Activated gamma-delta T cell (primary cell): ENCODE results near the gene TMEM269.
"Not testable (repeated sequence)": the region's sequence is repeated elsewhere in the genome, so short reads cannot be mapped to it uniquely, and the experiment has no call there.

Source experiments
- DNase-seq: peaks from one replicate; lab custom pipeline; 2025; lab: John Stamatoyannopoulos, UW

Gene TMEM269

DNA sequence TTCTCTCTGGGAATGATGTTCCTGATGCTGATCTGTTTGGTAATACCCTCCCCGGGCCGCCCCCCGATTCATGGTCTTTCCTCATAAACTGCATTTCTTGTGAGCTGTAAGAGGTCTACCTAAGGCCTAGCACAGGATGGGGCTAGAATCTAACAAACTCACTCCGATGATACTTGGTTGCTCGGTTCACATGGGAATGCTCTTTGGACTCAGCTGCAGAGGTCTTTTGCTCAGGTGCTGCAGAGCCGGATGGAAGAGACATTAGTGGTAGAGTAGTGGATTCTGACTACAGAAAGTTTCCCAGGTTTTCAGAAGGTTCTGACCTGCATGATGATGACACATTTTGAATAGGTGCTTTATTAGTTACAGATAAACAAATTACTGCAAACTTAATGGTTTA lies 8.3 kb upstream of the TMEM269 start:
- no peak for DNase-seq

DNA sequence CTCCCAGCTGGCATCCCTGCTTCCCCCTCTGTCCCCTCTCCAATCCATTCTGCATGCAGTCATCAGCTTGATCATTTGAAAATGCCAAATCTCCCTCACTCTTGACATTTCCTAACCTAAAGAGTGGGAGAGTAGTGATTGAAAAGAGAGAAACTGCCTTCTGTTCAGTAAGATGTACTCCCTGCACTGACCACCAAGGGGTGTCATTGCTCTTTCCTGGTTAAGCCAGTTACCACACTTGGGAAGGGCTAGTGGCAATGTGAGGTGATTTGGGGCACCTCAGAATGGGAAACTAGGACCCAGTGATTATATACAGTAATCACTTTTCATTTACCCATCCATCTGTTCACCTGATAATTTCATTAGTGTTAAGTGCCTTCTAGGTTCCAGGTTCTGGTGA lies 6.9 kb upstream of the TMEM269 start:
- no peak for DNase-seq

DNA sequence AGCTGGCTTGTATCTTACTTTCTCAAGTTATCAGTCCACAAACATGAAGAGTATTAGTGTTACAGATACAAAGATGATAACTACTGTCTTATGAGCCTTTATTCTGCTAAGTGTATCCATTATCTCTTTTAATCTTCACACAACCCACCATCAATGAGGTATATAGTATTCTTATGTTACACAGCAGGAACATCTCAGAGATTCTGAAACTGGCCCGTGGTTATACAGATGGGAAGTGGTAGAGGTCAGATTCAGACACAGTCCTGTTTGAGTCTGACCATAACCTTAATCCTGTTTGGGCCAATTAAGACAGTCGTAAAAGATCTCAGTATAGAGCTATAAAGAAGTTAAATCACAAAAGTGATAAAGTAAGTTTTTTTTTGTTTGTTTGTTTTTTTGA lies 5.1 kb upstream of the TMEM269 start:
- no peak for DNase-seq

DNA sequence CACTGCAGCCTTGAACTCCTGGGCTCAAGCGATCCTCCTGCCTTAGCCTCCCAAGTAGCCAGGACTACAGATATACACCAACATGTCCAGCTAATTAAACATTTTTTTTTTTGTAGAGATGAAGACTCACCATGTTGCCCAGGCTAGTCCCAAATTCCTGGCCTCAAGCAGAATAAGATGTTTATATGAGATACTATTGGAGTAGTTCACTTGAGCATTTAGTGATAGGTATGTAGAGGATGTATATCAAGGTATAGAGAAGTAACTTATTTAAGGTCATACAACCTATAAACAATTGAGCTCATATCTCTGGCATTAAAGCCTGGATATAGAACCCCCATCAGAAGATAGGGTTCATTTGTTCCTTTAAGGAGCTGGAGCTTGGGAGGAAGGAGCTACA lies 4.6 kb upstream of the TMEM269 start:
- DNase-seq, result no peak

DNA sequence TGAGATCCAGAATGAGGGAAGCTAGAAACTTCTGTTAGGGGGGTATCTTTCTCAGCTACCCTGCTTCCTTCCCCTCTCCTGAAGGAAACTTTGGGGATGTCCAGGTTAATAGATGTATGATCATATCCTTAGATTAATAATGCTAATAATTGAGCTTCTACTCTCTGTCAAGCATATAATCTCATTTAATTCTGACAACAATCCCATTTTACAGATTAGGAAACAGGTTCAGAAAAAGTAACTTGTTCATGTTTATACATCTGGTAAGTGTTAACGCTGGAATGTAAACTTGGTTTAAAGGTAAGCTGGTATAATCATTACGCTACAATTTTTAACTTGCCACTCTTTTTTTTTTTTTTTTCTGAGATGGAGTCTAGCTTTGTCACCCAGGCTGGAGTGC lies 1.7 kb upstream of the TMEM269 start:
- DNase-seq, result no peak

DNA sequence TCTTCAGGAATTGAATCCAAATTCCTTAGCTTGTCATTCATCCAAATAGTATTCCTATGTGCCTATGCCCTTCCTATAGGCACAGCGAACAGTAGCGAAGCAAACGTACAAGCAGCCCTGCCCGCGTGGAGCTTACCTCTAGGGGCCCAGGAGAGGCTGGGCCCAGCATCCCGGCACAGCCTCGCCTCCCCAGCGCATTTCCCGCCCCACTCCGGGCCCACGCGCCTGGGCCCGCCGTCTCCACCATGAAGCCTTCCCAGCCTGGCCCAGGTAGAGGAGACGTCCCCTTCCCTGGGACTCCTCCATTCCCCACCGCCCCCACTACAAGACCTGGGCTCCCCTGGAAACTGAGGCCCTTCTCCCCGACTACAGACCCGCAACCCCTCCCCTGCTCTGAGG lies 245 bp upstream of the TMEM269 start:
- no peak for DNase-seq

DNA sequence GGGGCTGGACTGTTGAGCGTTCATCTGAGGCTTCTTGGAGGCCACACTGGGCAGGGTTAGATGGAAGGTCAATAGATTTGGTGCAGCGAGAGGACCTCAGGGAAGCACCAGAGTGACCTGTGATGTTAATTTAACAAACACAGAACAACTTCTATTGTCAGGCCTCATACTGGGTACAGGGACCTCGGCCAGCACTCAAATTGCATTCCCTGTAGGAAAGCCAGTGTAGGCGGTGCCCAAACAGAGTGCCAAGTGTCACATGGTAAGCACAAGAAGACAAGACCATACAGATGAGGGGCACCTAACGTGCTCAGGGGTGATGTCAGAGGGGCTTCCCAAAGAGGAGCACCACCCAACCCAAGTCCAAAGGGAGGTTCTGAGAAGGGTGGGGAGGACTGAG lies 1.3 kb downstream of the TMEM269 start:
- DNase-seq, result no peak

DNA sequence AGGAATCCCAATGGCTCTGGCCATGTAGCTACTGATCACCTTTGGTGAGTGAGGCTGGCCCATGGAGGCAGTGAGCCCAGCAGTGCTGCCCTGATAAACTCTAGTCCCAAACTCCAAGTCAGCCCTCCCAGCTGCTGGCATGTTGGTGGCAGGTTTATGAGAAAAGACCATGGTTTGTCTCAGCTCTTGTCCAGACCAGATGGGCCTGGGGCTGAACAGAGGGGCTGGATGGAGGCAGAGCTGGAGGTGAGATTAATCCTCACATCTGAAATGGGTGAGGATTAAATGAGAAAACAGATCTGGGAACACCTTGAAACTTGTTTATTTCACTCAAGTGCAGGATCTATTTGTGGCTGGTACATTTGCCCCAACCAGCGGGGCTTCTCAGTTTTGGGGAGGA lies 3.2 kb downstream of the TMEM269 start:
- DNase-seq, result no peak

DNA sequence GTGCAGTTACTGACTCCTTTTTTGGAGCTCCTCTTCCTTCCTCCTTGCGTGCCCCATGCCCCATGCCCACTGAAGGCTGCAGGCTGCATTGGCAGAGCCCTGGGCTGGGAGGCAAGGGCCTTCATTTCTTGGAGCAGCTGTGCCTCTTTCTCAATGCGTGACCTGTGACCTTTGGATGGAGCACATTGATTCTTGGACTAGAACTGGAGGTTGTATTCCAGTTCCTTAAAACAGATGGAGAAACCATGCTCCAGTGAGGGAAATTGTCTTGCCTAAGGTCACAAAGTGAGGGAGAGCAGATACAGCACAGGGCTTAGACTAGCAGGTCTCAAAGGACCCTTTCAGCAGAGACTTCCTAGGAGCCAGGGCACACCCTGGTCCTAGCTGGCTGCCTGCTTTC lies 9.0 kb downstream of the TMEM269 start:
- DNase-seq, result no peak

DNA sequence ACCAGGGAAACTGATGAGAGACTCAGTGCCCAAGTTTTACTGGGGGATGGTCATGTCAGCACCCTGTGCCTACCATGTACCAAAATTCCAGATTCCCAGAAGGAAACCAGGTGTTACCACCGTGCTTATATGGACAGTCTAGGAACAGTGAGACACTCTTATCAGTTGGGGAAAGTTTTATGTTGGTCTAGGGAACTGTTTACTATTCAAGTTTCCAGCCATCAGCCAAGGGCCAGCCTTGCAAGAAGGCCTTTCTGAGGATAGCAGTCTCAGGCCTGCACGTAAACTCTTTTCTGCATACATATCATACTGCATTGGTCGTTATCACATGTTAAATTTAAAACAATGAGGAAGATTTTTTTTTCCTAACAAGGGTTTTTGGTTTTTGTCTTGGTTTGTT lies 12.6 kb downstream of the TMEM269 start:
- no peak for DNase-seq

DNA sequence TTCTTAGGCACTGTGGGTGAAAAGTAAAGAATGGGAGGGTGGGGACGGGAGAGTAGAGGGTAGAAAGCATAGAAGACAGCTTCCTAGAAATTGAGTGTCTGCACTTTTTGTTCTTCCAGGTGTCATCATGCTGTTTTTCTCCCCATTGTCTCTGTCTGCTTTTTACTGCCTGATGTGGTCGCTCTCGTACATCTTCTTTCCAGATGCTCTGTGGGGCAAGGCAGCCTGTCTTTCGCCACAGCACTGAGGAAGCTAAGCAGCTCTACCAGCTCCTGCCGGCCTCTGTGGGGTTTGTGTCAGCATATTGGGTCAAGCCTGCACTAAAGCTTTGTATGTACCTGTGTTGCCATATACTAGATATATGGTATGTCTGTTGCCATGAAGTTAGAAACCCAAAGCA lies 13.2 kb downstream of the TMEM269 start:
- no peak for DNase-seq

DNA sequence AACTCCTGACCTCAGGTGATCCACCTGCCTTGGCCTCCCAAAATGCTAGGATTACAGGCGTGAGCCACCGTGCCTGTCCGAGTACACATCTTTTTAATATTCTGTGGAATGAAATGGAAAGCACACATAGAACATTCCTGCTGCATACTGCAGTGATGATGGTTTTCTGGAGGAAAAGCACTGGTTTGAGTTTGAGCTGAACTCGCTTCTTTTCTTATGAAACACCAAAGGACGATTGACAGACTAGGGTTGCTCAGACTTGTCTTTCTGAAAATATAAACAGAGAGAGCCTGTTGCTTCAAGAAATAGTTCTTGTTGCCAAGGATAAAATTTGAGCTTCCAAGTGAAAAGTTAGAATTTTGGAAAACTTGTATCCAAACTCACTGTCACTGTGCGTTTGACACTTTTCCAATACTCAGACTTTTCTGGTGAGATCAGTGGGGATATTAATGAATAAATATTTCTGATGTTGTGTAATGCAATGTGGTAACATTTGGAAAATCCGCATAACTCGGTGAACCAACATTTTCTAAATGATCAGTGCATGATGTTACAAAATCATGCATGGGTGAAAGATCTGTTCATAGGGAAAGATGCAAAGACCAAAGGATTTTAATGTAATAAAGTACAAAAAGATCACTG lies 17.2 kb downstream of the TMEM269 start:
- DNase-seq, result no peak

DNA sequence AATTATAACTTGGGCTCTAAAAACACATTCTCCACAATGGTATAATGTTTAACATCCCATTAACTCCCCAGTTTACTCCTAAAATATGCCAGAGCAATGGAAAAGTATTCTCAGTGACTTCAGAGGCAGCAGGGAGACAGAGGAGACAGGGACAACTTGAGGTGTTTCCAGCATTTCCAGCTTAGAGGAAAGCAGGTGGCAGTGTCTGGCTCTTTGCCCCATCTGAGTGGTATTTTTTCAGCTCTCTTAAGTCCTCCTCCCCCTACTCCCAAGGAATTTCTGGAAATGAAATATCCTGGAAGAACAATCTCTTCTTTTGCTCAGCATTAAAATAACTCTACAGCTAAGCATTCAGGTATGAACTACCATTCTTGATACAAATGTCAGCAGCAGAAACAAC lies 21.4 kb downstream of the TMEM269 start:
- no peak for DNase-seq

DNA sequence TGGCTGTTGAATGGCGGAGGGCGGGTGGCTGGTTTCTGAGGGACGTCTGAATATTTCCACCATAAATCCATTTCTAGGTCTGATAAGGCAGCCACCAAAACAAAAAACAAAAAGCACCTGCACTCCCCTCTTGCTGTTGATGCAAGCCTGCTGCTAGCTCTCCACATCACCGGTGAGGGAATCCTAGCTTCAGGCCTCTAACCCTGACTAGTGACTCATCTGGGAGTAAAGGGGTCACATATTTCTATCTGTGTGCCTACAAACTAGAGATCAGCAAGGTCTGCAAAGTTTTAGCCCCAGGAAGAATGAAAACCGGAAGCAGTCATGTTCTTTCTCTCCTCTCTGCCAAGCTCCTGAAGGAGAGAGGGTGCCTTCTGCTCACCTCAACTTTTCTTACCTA lies 21.8 kb downstream of the TMEM269 start:
- DNase-seq, result no peak

DNA sequence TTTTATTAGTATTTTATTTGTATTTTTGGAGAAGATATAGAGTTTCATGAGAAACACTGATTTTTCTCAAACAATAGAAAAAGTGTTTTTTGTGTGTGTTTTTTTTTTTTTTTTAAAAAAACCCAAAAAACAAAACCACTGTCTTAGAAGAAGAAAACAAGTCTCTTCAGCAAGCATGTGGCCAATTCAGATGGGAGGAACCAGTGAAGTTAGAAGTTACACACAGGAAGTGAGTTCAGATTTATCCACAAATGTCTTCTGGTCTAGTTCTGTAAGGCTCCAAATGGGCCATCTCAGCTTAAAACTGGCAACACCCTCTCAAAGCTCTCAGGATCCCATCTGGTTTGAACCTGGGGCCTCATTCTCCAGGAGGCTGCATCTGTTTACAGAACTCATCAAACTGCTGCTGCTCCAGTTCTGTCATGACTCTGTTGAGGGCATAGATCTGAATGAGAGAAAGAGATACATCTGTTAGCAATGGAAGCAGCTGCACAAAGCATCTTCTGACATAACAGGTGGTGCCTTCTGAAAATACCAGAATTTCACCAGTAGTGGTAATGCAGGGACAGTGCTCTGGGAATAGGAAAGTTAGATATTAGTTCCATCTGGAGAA lies 22.4 kb downstream of the TMEM269 start:
- no peak for DNase-seq

DNA sequence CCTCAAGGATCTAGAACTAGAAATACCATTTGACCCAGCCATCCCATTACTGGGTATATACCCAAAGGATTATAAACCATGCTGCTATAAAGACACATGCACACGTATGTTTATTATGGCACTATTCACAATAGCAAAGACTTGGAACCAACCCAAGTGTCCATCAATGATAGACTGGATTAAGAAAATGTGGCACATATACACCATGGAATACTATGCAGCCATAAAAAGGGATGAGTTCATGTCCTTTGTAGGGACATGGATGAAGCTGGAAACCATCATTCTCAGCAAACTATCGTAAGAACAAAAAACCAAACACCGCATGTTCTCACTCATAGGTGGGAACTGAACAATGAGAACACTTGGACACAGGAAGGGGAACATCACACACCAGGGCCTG lies 30.0 kb downstream of the TMEM269 start:
- DNase-seq, result not testable (repeated sequence)

DNA sequence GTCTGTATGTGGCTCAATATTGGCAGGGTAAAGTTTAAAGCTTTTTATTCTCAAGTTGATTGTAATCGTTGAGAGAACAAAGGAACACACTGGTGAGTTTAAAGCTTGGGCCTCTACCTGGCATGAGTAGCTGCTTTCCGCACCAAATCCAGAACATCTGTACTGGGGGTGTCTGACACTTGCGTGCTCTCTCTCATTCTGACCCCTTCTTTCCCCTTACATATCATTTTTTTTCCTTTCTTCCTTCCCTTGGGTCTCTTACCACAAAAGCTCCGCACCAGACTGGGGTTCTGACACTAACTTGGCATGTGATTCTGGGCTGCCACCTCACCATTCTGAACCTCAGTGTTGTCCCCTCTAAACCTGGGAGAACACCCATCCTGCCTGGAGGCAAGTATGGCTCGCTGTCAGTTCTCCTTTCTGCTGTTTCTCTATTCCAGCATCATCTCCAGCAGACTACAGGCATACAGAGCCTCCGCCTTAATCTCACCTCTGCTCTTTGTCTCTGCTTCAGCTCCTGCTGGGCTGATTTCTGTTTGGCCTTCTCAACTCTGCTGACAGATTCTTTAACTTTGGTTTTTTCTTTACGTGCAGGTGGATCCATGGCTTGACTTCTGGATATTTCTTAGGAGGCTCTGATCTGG lies 31.3 kb downstream of the TMEM269 start:
- DNase-seq, result no peak

DNA sequence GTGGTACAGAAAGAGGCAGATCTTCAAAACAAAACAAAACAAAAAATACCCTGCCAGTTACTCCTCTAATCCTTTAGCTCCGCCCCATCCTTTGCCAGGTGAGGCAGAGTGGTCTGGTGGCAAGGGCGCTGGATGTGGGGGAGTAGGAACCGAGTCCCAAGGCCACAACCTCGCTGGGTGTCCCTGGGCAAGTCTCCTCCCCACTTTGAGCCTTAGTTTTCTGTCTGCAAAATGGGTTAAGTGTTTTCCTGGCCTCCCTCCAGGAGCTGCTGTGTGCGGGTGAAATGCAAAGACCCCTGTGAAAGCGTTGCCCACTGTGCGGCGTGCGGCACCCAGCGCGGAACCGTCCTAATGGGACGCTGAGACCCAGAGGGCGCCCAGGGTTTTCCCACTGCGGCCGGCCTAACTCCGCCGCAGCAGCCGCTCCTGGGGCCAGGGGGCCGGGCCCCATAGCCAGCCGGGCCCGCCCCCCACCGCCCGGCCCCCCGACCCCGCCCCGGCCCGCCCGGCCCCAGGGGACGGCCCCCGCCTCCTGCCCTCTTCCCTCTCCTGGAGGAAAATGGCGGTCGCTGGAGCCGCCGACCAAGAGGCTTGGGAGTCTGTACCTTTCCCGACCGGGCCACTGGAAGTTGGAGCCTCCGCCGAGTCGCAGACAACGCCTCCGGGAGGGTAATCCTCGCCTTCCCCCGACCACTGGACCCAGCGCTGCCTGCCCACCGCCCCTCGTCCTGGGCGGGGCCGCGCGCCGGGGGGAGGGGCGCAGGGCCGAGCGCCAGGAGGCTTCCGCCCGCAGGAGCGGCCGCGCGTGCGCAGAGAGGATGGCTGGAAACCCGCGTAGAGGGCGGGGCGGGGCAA lies 32.0 kb downstream of the TMEM269 start, which contains the start of the genes ERMAP and SVBP:
Gene ERMAP (plus strand): TSS at position 538 of the 855 bp plus-strand sequence. CDS start 13,327 bp downstream, outside the sequence.
Gene SVBP (minus strand): TSS at position 813 of the 855 bp plus-strand sequence. CDS start 853 bp downstream, outside the sequence.
- DNase-seq, result peak; percentile 94

DNA sequence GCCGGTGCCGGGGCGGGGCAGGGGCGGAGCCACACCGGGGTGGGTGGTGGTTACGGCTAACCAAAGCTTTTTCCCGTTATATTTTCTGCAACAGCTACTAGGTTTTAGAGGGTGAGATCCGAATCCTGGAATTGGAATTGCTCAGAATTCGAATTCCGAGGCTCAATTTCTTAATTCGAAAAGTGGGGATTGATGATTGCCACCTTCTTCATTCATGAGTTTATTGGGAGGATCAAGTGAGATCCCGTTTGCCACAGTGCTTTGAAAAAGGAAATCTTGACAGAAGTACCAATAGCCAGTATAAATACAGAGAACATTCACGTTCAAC lies 32.6 kb downstream of the TMEM269 start:
- DNase-seq, result no peak

DNA sequence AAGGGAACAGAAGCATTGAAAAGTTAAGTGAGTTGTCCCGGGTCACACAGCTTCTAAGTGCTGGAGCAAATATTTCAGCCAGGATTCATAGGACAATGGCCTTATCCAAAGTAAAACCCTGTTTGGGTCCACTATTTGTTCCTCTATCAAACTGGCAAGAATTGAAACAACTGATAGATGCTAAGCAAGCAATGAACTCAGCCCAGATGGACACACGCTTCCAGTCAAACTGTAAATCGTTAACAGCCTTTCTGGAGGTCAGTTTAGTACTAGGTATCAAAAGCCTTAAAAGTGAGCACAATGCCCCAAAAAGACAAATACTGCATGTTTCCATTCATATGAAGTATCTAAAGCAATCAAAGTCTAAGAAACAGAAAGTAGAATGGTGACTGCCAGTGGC lies 33.2 kb downstream of the TMEM269 start:
- no peak for DNase-seq

DNA sequence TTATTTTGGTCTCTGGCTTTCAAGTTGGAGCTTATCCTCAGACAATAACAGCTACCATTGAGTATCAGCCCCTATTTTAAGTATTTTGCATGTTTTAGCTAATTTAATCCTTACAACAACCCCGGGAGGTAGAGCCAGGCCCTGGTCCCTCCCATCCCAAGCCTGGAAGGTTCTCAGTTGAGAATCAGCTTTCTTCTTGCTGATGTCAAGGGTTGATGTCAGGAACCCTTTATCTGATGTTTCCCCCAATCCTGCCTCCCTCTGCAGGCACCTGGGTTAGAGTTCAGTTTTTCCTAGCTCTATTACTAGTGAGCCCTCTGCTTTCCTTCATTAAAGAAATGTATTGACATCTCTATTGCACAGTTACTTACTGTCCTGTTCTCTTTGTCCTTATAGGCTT lies 36.0 kb downstream of the TMEM269 start:
- DNase-seq, result no peak

DNA sequence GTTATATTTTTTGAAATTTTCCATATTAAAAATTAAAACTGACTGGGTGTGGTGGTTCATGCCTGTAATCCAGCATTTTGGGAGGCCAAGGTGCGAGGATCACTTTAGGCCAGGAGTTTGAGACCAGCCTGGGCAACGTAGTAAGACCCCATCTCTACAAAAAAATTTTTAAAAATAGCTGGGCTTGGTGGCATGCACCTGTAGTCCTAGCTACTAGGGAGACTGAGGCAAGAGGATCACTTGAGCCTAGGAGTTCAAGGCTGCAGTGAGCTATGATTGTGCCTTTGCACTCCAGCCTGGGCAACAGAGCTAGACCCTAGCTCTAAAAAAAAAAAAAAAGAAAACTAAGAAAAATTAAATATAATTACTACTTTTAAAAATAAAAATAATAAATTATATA lies 36.9 kb downstream of the TMEM269 start:
- no peak for DNase-seq
